NCI-H526 treated with DMSO at 0.1 percent for 48 hours (cell line): ENCODE measurements around the gene SNX27.
"Not testable (repeated sequence)": the region's sequence is repeated elsewhere in the genome, so short reads cannot be mapped to it uniquely, and the experiment has no call there.

Experiments
- DNase-seq: peaks from one replicate; lab custom pipeline; 2025; lab: John Stamatoyannopoulos, UW

Gene SNX27

GRCh38 chr1:151721788-151722510, 110.1 kb downstream of the SNX27 start:
- no peak for DNase-seq

- DNase-seq = no peak
Measured at GRCh38 chr1:151723726-151724370, 112.0 kb downstream of the SNX27 start.

- DNase-seq = no peak
Measured at GRCh38 chr1:151728151-151729054, 116.6 kb downstream of the SNX27 start.

GRCh38 chr1:151729157-151729965, 117.5 kb downstream of the SNX27 start:
- DNase-seq = no peak

- DNase-seq = no peak
Measured at GRCh38 chr1:151729966-151730291, 118.1 kb downstream of the SNX27 start.

- DNase-seq = no peak
Measured at GRCh38 chr1:151733126-151733525, 121.3 kb downstream of the SNX27 start.

GRCh38 chr1:151733995-151734394, 122.1 kb downstream of the SNX27 start:
- DNase-seq = not testable (repeated sequence)

- DNase-seq = no peak
Measured at GRCh38 chr1:151737026-151737425, 125.2 kb downstream of the SNX27 start.

GRCh38 chr1:151737479-151737878, 125.6 kb downstream of the SNX27 start:
- DNase-seq = no peak

GRCh38 chr1:151739590-151740355, 127.9 kb downstream of the SNX27 start:
- peak; percentile 39 for DNase-seq

GRCh38 chr1:151741516-151741915, 129.7 kb downstream of the SNX27 start:
- no peak for DNase-seq
